Thoracic aorta (tissue), 2 donors: Measurements from ENCODE around the gene HPGD. TPM values are rescaled to one million over a fixed set of nuclear protein-coding genes. Genes with fewer than 3 reads are reported as not detected.

Experiments used
- ATAC-seq: fragments of 150-250 bp; one replicate; pipeline ENCODE4 v1.8.0; 2017; ENCODE audit warnings: low read depth; ENCODE audit not compliant: insufficient number of reproducible peaks, low FRiP score
- DNase-seq: peaks from one replicate; pipeline ENCODE4 v3.0.0-alpha.2; 2020; ENCODE audit warnings: low spot score
- H3K27ac ChIP-seq, 2 donors: fragments of 200-600 bp; sonication (generic); 1 replicate in 1 of 2; 2 replicates in 1 of 2; pipeline ENCODE4 v1.5.1; 2016; ENCODE audit warnings: mild to moderate bottlenecking in 2 of 2, moderate library complexity in 2 of 2
- H3K27me3 ChIP-seq: fragments of 200-600 bp; sonication (generic); replicated peaks from 2 replicates; pipeline ENCODE4 v1.6.0; 2016; ENCODE audit warnings: mild to moderate bottlenecking; ENCODE audit not compliant: insufficient read depth
- H3K36me3 ChIP-seq: fragments of 200-600 bp; sonication (generic); one replicate; pipeline ENCODE4 v1.5.1; 2016
- H3K4me1 ChIP-seq, 2 donors: fragments of 200-600 bp; sonication (generic); 1 replicate in 1 of 2; 2 replicates in 1 of 2; pipeline versions ENCODE4 v1.5.1 to v1.6.0; 2016; ENCODE audit warnings: low read depth in 2 of 2, mild to moderate bottlenecking in 1 of 2; ENCODE audit not compliant: control insufficient read depth in 1 of 2
- H3K4me3 ChIP-seq: fragments of 200-600 bp; sonication (generic); 2 replicates; pipeline ENCODE4 v1.5.1; 2016; ENCODE audit warnings: mild to moderate bottlenecking
- H3K9me3 ChIP-seq: fragments of 200-600 bp; sonication (generic); 2 replicates; pipeline ENCODE4 v1.5.1; 2016
- total RNA-seq, 2 donors: library from RNA; depleted of rRNA; stranded (reverse); fragments of >200 nt; gene quantifications; one replicate each; pipeline versions ENCODE4 v1.1.0 to v1.2.3, GENCODE V29; 2016
- TF ChIP-seq, protein P1 (sequence below): fragments of 200-600 bp; sonication (generic); IDR thresholded peaks from one replicate; pipeline ENCODE4 v1.5.1; 2019; ENCODE audit warnings: antibody characterized with exemption

The HPGD gene
- 1 to 10 TPM; 3.4 to 6.5 TPM for total RNA-seq

DNA sequence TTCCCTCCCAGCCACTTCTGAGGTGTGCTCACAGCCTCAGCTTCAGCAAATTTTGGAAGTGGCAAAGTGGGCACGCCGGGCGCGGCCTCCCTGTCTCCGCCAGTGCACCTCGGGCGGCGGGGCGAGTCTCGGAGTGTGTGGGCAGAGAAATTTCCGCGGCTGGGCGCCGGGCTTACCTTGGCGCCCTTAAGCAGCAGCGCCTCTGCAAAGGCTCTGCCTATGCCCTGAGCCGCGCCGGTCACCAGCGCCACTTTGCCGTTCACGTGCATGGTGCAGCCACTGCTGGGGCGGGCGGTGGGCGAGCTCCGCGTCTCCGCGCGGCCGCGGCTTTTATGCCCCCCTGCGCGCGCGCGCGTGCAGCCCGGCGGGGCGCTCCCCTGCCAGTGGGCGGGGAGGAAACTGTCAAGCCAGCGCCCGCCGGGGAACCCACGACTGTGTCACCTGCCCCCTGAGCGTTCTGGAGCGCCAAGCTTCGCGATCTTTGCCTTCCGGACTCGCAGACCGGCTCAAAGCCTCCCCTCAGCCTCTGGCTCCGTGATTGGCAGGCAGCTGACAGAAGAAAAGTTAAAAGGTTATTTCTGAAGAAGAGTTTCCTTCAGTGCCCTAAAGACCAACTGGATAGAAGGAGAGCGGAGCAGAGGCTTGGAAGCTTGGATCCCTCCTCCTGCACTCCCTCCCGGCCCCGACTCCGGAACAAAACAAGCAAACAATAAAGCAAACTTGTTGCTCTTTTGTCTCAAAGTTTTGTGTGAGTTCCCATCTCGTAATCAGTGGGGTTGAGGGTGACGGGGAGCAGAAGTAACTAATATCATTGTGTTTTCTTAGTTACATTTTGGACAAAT, at the start of gene HPGD:
TSS of gene HPGD (minus strand) at position 306 of the 842 bp plus-strand sequence. CDS start at position 269, 37 bp downstream.
- no peak for DNase-seq
- H3K4me1 ChIP-seq = peaks cover 2 to 22% of the 10 kb centered on the region in 2 donors
- H3K36me3 ChIP-seq = no peaks in the 10 kb centered on the region
- no peaks in the 10 kb centered on the region for H3K9me3 ChIP-seq
- peak within 1 kb of the TSS; percentile 78 for H3K4me3 ChIP-seq
- no peak within 1 kb of the TSS for H3K27ac ChIP-seq
- ATAC-seq = no peak
- TF ChIP-seq, protein P1, sequence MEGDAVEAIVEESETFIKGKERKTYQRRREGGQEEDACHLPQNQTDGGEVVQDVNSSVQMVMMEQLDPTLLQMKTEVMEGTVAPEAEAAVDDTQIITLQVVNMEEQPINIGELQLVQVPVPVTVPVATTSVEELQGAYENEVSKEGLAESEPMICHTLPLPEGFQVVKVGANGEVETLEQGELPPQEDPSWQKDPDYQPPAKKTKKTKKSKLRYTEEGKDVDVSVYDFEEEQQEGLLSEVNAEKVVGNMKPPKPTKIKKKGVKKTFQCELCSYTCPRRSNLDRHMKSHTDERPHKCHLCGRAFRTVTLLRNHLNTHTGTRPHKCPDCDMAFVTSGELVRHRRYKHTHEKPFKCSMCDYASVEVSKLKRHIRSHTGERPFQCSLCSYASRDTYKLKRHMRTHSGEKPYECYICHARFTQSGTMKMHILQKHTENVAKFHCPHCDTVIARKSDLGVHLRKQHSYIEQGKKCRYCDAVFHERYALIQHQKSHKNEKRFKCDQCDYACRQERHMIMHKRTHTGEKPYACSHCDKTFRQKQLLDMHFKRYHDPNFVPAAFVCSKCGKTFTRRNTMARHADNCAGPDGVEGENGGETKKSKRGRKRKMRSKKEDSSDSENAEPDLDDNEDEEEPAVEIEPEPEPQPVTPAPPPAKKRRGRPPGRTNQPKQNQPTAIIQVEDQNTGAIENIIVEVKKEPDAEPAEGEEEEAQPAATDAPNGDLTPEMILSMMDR = no peak
- no peaks in the 10 kb centered on the region for H3K27me3 ChIP-seq

DNA sequence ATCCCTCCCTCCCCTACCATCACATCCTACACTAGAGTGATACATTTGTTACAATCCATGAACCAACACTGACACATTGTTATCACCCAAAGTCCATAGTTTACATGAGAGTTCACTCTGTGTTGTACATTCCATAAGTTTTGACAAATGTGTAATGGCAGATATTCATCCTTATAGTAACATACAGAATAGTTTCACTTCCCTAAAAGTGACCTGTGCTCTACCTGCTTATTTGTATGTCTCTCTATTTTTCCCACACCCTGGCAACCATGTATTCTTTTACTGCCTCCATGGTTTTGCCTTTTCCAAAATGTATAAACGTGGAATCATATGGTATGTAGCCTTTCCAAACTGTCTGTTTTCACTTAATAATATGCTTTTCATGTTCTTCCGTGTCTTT, 42.2 kb upstream of the HPGD start:
- TF ChIP-seq, protein P1 = no peak
- no peaks in the 10 kb centered on the region for H3K9me3 ChIP-seq

DNA sequence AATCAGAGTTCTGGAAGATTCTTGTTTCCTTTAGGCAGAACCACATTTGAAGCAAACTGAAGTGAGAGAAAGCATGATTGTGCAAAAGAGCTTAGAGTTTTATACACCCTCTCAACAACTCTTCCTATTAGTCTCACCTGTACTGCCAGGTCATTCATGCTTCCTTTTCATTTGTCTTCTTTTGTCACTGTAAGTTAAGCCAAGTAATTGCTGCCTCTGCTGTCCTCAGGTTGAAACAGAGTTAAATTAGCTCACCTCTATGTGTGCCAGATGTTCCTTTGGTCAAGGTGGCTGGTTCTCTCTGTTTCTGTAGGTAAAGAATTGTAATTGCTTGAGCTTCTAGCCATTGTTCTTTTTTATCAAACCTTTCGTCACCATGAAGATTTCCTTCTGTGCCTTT, 41.1 kb upstream of the HPGD start:
- no peaks in the 10 kb centered on the region for H3K27me3 ChIP-seq
- no peak overlapping the region for H3K4me3 ChIP-seq
- no peaks in the 10 kb centered on the region for H3K4me1 ChIP-seq
- H3K9me3 ChIP-seq = no peaks in the 10 kb centered on the region
- DNase-seq = no peak
- TF ChIP-seq, protein P1 = no peak
- H3K36me3 ChIP-seq = no peaks in the 10 kb centered on the region
- ATAC-seq = no peak
- no peak overlapping the region for H3K27ac ChIP-seq

More for the DNA sequence above, 42.2 kb upstream of the HPGD start:
- Histone ChIP-seq H3K27me3 (no peaks in the 10 kb centered on the region), H3K27ac (no peak overlapping the region), H3K4me3 (no peak overlapping the region), H3K4me1 (no peaks in the 10 kb centered on the region), H3K36me3 (no peaks in the 10 kb centered on the region)
- ATAC-seq (no peak), DNase-seq (no peak)

DNA sequence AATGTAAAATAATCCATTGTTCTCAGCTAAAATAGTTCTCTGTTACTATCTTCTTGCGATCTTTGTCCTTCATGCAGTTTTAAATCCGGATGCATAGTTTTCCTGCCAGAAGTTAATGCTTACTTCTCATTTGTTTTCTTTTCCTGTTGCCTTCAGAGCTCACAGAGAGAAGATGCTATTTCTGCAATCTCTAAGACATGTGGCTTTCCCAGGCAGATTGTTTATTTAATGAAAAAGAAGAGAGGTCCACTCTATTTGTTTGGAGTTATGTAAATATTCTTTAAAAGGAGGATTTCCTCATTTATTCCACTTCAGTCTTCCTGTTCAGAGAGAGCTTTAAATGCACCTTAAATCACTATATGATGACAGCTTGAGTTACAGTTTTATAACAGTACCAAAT, 39.3 kb upstream of the HPGD start:
- TF ChIP-seq, protein P1 = no peak
- H3K36me3 ChIP-seq = no peaks in the 10 kb centered on the region

DNA sequence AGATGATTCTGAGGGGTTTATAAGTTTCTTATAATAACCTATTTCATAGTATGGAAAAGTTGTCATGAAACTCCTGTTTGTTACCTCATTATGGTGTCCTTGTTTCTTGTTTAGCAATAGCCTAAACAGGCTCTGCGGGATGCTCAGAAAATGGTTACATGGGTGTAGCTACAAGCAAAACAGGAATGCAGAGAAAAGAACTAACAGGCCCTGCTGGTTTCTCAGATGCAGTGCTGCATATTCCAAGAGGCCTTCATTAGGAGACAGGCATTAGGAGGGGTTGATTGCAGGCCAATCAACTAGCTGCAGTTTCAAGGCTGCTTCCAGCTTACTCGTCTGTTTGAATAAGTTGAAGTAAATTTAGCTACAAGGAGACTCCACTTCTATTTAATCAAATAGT, 37.6 kb upstream of the HPGD start:
- TF ChIP-seq, protein P1 = no peak
- Histone ChIP-seq H3K27ac (no peak overlapping the region), H3K9me3 (no peaks in the 10 kb centered on the region), H3K4me1 (no peaks in the 10 kb centered on the region), H3K27me3 (no peaks in the 10 kb centered on the region), H3K36me3 (no peaks in the 10 kb centered on the region), H3K4me3 (no peak overlapping the region)
- DNase-seq (no peak), ATAC-seq (no peak)

More for the DNA sequence above, 39.3 kb upstream of the HPGD start:
- no peak for ATAC-seq
- H3K4me3 ChIP-seq = no peak overlapping the region
- H3K9me3 ChIP-seq = no peaks in the 10 kb centered on the region
- no peaks in the 10 kb centered on the region for H3K27me3 ChIP-seq
- no peak for DNase-seq
- H3K4me1 ChIP-seq = no peaks in the 10 kb centered on the region
- H3K27ac ChIP-seq = no peak overlapping the region
